ENCODE measurements around the gene ATF3.

ATF3 gene

DNA sequence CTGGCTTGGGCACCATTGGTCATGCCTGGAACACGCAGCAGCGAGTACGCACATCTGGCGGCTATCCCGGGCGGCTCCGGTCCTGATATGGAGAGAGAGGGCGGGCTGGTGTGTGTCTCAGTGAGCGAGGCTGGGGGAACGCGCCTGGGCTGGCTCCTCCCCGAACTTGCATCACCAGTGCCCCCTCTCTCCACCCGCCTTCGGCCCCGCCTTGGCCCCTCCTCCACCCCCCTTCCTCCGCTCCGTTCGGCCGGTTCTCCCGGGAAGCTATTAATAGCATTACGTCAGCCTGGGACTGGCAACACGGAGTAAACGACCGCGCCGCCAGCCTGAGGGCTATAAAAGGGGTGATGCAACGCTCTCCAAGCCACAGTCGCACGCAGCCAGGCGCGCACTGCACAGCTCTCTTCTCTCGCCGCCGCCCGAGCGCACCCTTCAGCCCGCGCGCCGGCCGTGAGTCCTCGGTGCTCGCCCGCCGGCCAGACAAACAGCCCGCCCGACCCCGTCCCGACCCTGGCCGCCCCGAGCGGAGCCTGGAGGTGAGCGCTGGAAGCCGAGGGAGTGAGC, at the start of gene ATF3:
ATF3 (plus strand) TSS at position 370 of the 567 bp plus-strand sequence. CDS start 6,261 bp downstream, outside the sequence.
- H3F3A ChIP-seq (ENCODE audit: control insufficient read depth, insufficient read depth) = no peaks in the 10 kb centered on the region
- no peaks in the 10 kb centered on the region for H3K79me2 ChIP-seq (ENCODE audit: control insufficient read depth, low read length)

DNA sequence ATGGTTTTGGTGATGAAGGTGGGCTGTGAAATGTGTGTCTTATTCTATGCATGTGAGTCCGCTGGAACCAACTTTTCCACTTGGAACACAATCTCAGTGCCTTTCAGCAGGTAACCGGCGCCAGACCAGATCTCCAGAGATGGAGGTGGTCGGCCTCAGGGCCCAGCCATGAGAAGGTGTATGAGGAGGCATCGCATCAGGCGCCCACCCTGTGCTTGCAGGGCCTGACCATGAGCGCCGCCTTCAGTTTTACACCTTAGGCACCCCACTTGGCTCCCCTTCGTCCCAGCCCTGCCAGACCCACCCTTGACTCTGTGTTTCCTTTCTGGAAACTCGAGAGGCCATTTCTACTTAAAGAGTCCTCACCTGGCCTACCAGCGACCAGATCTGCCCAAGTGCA, 48.6 kb upstream of the ATF3 start:
- no peak overlapping the region for H3K27ac ChIP-seq (ENCODE audit: low read depth, low read length)
- H3K36me3 ChIP-seq (ENCODE audit: control insufficient read depth, low read length) = no peaks in the 10 kb centered on the region
- H3K27me3 ChIP-seq (ENCODE audit: control insufficient read depth, low read length) = peaks cover 21% of the 10 kb centered on the region
- no peaks in the 10 kb centered on the region for H3K9me2 ChIP-seq (replicated peaks; ENCODE audit: control insufficient read depth, low read length)
- 0 out of 2 replicates have a peak, but pooled peaks cover 5% of the 10 kb centered on the region for H3F3A ChIP-seq (ENCODE audit: control insufficient read depth, insufficient read depth)
- no peak for TF ChIP-seq EZH2phosphoT487 (IDR thresholded peaks at IDR 0.05; ENCODE audit: borderline replicate concordance, low read length)
- TF ChIP-seq, protein P1, sequence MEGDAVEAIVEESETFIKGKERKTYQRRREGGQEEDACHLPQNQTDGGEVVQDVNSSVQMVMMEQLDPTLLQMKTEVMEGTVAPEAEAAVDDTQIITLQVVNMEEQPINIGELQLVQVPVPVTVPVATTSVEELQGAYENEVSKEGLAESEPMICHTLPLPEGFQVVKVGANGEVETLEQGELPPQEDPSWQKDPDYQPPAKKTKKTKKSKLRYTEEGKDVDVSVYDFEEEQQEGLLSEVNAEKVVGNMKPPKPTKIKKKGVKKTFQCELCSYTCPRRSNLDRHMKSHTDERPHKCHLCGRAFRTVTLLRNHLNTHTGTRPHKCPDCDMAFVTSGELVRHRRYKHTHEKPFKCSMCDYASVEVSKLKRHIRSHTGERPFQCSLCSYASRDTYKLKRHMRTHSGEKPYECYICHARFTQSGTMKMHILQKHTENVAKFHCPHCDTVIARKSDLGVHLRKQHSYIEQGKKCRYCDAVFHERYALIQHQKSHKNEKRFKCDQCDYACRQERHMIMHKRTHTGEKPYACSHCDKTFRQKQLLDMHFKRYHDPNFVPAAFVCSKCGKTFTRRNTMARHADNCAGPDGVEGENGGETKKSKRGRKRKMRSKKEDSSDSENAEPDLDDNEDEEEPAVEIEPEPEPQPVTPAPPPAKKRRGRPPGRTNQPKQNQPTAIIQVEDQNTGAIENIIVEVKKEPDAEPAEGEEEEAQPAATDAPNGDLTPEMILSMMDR (IDR thresholded peaks at IDR 0.05; ENCODE audit: low read depth, low read length, poor library complexity, severe bottlenecking) = no peak
- no peaks in the 10 kb centered on the region for H4K20me1 ChIP-seq (ENCODE audit: control insufficient read depth, insufficient read depth, low read depth, low read length)
- peaks cover 14% of the 10 kb centered on the region for H3K4me1 ChIP-seq (ENCODE audit: control insufficient read depth, low read length)
- H3K4me2 ChIP-seq (ENCODE audit: low read length) = no peak overlapping the region
- no peaks in the 10 kb centered on the region for H3K79me2 ChIP-seq (ENCODE audit: control insufficient read depth, low read length)
- no peaks in the 10 kb centered on the region for H3K9me3 ChIP-seq (ENCODE audit: control insufficient read depth, insufficient read depth, low read length)
- H3K4me3 ChIP-seq (ENCODE audit: low read length) = no peak overlapping the region

More for the DNA sequence above, at the start of gene ATF3:
- Histone ChIP-seq H3K36me3 (ENCODE audit: control insufficient read depth, low read length) (no peaks in the 10 kb centered on the region), H4K20me1 (ENCODE audit: control insufficient read depth, insufficient read depth, low read depth, low read length) (peaks cover 3% of the 10 kb centered on the region; the same call in 1 of the 2 replicates), H3K27ac (ENCODE audit: low read depth, low read length) (no peak within 1 kb of the TSS), H3K4me3 (ENCODE audit: low read length) (peak within 1 kb of the TSS; percentile 77), H3K4me2 (ENCODE audit: low read length) (peak within 1 kb of the TSS; percentile 96), H3K27me3 (ENCODE audit: control insufficient read depth, low read length) (peaks cover 84% of the 10 kb centered on the region), H3K9me2 (replicated peaks; ENCODE audit: control insufficient read depth, low read length) (no peaks in the 10 kb centered on the region), H3K9me3 (ENCODE audit: control insufficient read depth, insufficient read depth, low read length) (no peaks in the 10 kb centered on the region), H3K4me1 (ENCODE audit: control insufficient read depth, low read length) (peaks cover 20% of the 10 kb centered on the region)
- 0 out of 2 replicates have a peak, but pooled peaks have one; percentile 23 for TF ChIP-seq EZH2phosphoT487 (IDR thresholded peaks at IDR 0.05; ENCODE audit: borderline replicate concordance, low read length)
- TF ChIP-seq, protein P1 (IDR thresholded peaks at IDR 0.05; ENCODE audit: low read depth, low read length, poor library complexity, severe bottlenecking) = no peak

DNA sequence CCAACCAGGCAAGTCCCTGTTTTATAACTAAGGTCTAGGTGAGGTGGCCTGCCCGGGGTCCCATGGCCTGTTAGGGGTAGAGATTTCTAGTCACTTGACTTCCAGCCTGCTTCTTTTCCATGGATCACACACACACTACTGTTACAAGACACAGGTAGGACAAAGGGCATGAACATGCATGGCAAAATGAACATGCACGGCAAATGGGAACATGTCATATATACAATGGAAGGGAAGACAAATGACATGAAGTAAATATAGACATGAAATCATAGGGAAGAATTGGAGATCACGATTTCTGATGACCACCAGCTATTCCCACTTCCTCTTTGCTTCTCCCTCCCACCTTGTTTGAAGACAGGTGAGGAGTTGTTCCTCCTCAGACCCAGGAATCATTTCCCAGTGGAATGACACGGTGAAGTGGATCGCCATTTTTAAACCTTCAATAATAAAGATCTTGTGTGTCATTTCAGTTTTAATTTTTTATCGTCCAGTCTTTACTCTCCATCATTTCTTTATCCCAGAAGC, 47.6 kb upstream of the ATF3 start:
- peaks cover 14% of the 10 kb centered on the region for H3K4me1 ChIP-seq (ENCODE audit: control insufficient read depth, low read length)
- TF ChIP-seq, protein P1 (IDR thresholded peaks at IDR 0.05; ENCODE audit: low read depth, low read length, poor library complexity, severe bottlenecking) = no peak
- TF ChIP-seq EZH2phosphoT487 (IDR thresholded peaks at IDR 0.05; ENCODE audit: borderline replicate concordance, low read length) = no peak
- H3K4me2 ChIP-seq (ENCODE audit: low read length) = no peak overlapping the region
- H4K20me1 ChIP-seq (ENCODE audit: control insufficient read depth, insufficient read depth, low read depth, low read length) = no peaks in the 10 kb centered on the region
- H3K27ac ChIP-seq (ENCODE audit: low read depth, low read length) = no peak overlapping the region
- H3K36me3 ChIP-seq (ENCODE audit: control insufficient read depth, low read length) = no peaks in the 10 kb centered on the region
- 0 out of 2 replicates have a peak, but pooled peaks cover 4% of the 10 kb centered on the region for H3F3A ChIP-seq (ENCODE audit: control insufficient read depth, insufficient read depth)
- H3K27me3 ChIP-seq (ENCODE audit: control insufficient read depth, low read length) = peaks cover 28% of the 10 kb centered on the region
- H3K79me2 ChIP-seq (ENCODE audit: control insufficient read depth, low read length) = no peaks in the 10 kb centered on the region
- H3K9me3 ChIP-seq (ENCODE audit: control insufficient read depth, insufficient read depth, low read length) = no peaks in the 10 kb centered on the region
- no peak overlapping the region for H3K4me3 ChIP-seq (ENCODE audit: low read length)
- no peaks in the 10 kb centered on the region for H3K9me2 ChIP-seq (replicated peaks; ENCODE audit: control insufficient read depth, low read length)
